Measurements from ENCODE around the gene PLN.

PLN gene

GRCh38 chr6:118536478-118536877 lies 11.6 kb upstream of the PLN start:
- no peak for DNase-seq (ENCODE audit: low read depth in 1 of 2, low spot score in 1 of 2)

GRCh38 chr6:118537574-118537973 lies 10.5 kb upstream of the PLN start:
- no peak for DNase-seq (ENCODE audit: low read depth in 1 of 2, low spot score in 1 of 2)

GRCh38 chr6:118542184-118542952 lies 5.7 kb upstream of the PLN start:
- DNase-seq (ENCODE audit: low read depth in 1 of 2, low spot score in 1 of 2): no peak

- DNase-seq (ENCODE audit: low read depth in 1 of 2, low spot score in 1 of 2): no peak
These were observed 4.0 kb upstream of the PLN start for GRCh38 chr6:118544105-118544504.

GRCh38 chr6:118546164-118546879 lies 1.8 kb upstream of the PLN start:
- DNase-seq (ENCODE audit: low read depth in 1 of 2, low spot score in 1 of 2): no peak

- no peak for DNase-seq (ENCODE audit: low read depth in 1 of 2, low spot score in 1 of 2)
These were observed 1.2 kb upstream of the PLN start for GRCh38 chr6:118546880-118547218.

- no peak for DNase-seq (ENCODE audit: low read depth in 1 of 2, low spot score in 1 of 2)
These were observed 517 bp downstream of the PLN start for GRCh38 chr6:118548613-118549012.

- no peak for DNase-seq (ENCODE audit: low read depth in 1 of 2, low spot score in 1 of 2)
These were observed 3.3 kb downstream of the PLN start for GRCh38 chr6:118551063-118552053.

- DNase-seq (ENCODE audit: low read depth in 1 of 2, low spot score in 1 of 2): no peak
These were observed 5.0 kb downstream of the PLN start for GRCh38 chr6:118553132-118553531.

- no peak for DNase-seq (ENCODE audit: low read depth in 1 of 2, low spot score in 1 of 2)
These were observed 6.6 kb downstream of the PLN start for GRCh38 chr6:118554698-118555097.

GRCh38 chr6:118558464-118559217 lies 10.5 kb downstream of the PLN start:
- DNase-seq (ENCODE audit: low read depth in 1 of 2, low spot score in 1 of 2): no peak

- no peak for DNase-seq (ENCODE audit: low read depth in 1 of 2, low spot score in 1 of 2)
These were observed 11.6 kb downstream of the PLN start for GRCh38 chr6:118559659-118560058.

- DNase-seq (ENCODE audit: low read depth in 1 of 2, low spot score in 1 of 2): no peak
These were observed 14.2 kb downstream of the PLN start for GRCh38 chr6:118562248-118562647.

- DNase-seq (ENCODE audit: low read depth in 1 of 2, low spot score in 1 of 2): no peak
These were observed 14.9 kb downstream of the PLN start for GRCh38 chr6:118562959-118563358.

GRCh38 chr6:118565311-118565960 lies 17.3 kb downstream of the PLN start:
- DNase-seq (ENCODE audit: low read depth in 1 of 2, low spot score in 1 of 2): no peak

- DNase-seq (ENCODE audit: low read depth in 1 of 2, low spot score in 1 of 2): no peak
These were observed 19.9 kb downstream of the PLN start for GRCh38 chr6:118567974-118568373.

GRCh38 chr6:118569498-118569897 lies 21.4 kb downstream of the PLN start:
- no peak for DNase-seq (ENCODE audit: low read depth in 1 of 2, low spot score in 1 of 2)

- no peak for DNase-seq (ENCODE audit: low read depth in 1 of 2, low spot score in 1 of 2)
These were observed 23.0 kb downstream of the PLN start for GRCh38 chr6:118571121-118571520.

GRCh38 chr6:118574051-118574865 lies 26.2 kb downstream of the PLN start:
- DNase-seq (ENCODE audit: low read depth in 1 of 2, low spot score in 1 of 2): no peak

GRCh38 chr6:118577972-118578371 lies 29.9 kb downstream of the PLN start:
- DNase-seq (ENCODE audit: low read depth in 1 of 2, low spot score in 1 of 2): no peak
